ENCODE measurements around the gene DMC1.

DNA sequence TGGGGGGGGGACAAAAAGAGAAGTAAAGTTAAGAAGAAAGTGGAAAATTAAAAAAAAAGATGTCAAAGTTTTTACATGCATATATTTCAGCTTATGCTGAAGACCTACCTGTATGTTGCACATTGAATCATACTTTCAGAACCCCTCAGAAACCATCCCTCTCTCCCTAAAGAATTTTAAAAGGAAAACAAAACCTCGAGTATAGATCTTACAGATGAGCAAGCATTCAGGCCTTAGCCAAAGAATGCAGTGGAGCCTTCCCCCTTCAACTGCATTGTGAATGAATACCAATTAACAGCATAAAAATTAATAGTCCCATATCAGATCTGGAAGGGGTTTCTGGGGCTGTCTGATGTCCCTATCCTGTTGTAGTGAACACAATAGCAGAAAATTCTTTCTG lies 85.7 kb downstream of the DMC1 start:
- TF ChIP-seq, protein P1, sequence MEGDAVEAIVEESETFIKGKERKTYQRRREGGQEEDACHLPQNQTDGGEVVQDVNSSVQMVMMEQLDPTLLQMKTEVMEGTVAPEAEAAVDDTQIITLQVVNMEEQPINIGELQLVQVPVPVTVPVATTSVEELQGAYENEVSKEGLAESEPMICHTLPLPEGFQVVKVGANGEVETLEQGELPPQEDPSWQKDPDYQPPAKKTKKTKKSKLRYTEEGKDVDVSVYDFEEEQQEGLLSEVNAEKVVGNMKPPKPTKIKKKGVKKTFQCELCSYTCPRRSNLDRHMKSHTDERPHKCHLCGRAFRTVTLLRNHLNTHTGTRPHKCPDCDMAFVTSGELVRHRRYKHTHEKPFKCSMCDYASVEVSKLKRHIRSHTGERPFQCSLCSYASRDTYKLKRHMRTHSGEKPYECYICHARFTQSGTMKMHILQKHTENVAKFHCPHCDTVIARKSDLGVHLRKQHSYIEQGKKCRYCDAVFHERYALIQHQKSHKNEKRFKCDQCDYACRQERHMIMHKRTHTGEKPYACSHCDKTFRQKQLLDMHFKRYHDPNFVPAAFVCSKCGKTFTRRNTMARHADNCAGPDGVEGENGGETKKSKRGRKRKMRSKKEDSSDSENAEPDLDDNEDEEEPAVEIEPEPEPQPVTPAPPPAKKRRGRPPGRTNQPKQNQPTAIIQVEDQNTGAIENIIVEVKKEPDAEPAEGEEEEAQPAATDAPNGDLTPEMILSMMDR (IDR thresholded peaks at IDR 0.05 in 4 of 5, conservative IDR thresholded peaks at IDR 0.05 in 1 of 5) = no peak
- TF ChIP-seq POLR2A (IDR thresholded peaks at IDR 0.05) = no peak

All from gastrocnemius medialis (tissue), 4 donors.